ENCODE data around the gene SPATA32.

Gene SPATA32

DNA sequence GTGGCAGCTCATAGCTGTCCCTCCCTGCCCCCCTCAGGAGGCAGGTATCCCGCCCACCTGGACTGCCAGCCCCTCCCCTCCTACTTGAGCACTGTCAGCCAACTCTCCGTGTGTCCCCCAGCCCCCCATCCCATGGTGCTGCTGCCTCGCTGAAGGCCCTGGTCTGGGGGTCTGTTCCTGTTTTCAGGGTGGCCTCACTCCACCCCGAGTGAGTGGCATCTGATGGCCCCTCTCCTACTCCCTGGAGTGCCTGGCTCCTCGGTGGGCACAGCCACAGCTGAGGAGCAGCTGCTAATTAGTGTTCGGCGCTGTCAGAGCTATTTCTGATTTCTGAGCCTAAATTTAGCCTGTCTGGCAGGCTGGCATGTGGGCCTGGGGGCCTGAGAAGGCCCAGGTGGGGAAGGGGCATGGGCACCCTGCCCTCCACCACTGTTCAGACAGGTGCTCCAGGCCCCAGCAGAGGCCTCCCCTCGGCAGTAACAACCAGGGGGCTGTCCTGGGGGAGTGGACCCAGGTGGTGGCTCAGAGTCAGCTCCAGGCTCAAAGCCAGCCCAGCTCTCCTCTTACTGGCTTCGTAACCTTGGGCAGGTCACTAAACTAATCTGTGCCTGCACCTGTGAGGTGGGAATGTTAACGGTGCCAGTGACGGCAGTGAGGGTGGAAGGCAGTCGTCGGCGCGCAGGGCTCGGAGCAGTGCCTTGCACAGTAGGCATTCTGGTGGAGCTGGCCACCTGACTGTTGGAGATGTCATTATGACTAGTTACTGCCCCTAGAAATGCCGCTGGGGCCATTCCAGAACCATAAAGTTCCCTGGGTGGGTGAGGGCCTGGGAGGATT is 33.8 kb downstream of the SPATA32 start:
- no peak for DNase-seq

DNA sequence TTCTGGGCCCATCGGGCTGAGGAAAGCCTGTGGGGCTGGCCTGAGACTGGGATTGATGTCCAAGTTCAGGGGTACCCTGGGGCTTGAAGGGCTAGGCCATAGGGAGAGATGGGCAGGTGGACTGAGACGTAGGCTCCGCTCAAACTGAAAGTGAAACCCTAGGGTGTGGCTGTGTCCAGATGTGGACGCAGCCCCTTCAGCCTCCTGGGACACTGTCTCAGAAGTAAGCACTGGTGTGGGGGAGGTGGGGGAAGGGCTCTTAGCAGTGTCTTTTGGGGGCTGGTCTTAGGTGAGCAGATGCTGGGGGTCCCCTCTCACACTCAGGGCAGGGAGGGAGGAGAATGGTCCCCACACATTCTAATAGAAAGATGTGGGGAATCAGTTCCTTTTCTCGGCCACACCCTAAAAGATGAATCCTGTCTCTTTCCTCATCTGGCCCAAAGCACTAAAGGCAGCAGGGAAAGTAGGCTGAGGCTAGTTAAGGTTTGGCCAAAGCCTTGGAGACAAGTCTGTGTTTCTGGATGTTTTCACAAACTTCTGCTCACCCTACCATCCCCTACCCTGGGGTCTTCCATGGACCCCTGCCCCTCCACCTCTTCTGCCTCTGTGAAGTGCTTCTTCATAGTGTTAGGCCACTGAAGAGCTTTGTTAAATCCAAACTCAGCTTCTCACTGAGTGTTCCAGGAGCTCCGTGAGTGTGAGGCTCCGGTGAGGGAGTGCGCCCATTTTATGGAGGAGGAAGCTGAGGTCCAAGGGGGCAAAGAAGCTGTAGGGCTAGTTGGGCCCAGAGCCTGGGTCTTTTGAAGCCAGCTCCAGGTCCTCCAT is 34.6 kb downstream of the SPATA32 start:
- no peak for DNase-seq

DNA sequence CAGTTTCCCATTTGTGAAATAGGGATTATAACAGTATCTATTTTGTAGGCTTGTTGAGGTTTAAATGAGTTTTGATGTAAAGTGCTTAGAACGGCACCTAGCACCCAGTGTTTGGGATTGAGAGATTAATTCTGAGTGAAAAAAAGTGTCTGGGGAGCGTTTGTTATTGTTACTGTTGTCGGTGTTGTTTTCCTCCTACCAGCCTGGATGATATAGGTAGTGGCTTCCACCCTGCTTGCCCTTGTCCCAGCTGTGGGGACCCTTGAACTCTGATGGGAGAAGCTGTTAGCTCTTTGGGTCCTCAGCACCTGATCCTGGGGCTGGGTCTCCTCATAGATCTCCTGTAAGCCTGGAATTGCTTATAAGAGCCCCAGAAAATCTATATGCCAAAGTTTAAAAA is 35.3 kb downstream of the SPATA32 start:
- DNase-seq, result no peak

DNA sequence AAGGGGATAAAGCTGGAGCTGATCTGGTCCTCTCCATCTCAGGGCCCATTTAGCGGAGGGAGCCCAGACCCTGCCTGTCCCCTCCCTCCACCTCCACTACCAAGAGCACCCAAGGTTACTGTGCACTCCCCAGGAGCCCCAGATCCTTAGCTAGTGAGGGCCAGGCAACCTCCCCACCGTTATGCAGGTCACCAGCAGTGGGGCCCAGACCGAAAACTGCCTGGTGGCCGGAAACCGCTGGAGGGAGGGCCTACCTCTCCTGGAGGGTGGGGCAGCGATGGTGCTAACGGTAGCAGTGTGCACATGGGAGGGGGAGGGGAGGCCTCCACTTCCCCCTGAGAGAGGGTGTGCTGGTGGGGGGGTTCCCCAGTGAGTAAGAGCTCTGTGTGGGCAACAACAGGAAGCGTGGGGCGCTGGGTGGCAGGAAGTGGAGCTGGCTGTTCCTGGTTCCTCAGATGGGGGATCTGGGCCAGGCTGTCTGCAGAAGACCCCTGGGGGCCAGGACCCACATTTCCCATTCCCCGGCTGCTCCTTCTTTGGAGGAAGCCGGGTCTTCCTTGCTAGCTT is 35.8 kb downstream of the SPATA32 start:
- DNase-seq, result no peak

DNA sequence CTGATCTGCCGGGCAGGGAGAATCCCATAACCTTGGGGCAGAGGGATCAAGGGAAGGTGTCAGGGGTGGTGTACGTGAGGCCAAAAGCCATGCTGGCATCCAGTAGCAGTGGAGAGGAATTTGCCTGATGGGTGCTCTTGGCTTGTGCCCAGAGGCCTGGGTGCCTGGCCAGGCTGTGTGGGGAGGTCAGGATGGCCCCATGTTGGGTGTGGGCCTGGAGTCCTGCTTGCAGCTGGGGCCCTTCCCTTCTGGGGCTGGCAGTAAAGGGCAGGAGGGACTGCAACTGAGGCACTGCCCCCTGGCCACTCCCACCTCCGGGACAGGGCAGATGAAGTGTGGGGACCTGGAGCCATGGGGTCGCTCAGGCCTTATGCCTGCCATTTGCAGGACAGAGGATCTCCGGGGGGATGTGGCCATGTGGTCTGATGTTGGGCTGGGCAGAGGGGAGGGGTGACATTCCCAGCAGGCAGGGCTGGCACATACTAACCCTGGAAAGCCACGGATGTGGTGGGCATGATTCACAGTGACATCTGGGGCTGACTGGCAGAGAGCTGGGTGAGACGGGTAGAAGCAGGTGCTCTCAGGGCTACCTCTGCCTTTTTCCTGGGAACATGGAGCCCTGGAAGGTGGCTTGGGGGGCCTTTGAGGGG is 36.7 kb downstream of the SPATA32 start:
- no peak for DNase-seq

DNA sequence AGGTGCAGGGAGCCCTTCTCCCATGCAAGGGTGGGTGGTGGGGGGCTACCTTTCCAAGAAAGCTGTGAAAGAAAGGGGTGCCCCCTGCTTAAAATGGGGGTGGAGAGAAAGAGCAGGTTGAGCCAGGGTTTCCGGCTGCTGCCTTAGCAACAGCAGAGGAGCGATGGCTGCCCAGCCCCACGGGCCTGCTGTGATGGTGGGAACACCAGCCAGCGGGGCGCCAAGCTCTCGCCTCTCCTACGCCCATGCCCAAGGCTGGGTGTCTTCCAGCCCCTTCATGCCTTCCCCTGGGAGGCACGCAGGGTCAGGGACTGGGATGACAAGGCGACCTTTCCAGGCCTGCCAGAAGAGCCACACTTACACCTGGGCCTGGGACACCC is 37.2 kb downstream of the SPATA32 start:
- no peak for DNase-seq

DNA sequence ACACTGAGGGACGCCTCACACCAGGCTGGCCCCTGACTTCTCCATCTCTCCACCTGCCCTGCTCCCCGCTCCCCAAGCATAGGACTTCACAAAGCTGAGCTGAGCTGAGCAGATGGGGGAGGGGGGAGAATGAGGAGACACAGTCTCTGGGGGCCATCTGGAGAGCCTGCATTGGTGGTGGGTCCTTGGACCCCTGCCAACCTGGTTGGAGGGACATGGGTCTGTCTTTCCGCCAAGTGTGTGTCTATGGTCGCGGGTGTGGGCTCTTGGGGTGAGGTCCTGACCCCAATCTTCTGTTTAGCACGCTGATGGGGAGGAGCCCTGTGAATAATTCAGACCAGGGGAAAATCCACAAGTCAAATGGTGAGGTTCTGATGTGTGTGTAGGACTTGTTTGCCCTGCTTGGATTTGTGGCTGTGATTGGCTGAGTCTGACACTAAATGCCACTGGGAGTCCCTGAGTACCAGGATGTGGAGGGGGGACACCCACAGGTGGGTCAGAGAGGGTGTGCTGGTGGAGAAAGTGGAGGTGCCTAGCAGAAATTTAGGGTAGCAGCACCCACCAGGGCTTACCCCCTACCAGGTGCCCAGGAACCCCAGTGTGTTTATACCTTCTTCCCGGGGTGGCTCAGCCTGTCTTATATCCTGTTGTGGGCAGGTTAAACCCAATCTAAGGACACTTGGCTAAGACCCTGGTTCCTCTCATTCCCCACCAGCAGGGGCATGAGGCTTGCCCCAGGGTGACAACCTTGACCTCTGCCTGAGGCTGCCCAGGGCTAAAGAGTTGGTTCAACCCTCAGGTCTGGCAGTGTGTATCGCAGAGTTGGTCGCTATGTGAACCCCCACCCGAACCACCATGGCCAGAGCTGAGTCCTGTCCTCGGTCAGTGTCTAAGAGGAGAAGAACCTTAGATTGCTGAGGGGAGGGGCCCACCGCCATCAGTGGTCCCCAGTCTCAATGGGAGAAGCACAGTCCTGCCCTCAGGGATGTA is 38.1 kb downstream of the SPATA32 start:
- no peak for DNase-seq

DNA sequence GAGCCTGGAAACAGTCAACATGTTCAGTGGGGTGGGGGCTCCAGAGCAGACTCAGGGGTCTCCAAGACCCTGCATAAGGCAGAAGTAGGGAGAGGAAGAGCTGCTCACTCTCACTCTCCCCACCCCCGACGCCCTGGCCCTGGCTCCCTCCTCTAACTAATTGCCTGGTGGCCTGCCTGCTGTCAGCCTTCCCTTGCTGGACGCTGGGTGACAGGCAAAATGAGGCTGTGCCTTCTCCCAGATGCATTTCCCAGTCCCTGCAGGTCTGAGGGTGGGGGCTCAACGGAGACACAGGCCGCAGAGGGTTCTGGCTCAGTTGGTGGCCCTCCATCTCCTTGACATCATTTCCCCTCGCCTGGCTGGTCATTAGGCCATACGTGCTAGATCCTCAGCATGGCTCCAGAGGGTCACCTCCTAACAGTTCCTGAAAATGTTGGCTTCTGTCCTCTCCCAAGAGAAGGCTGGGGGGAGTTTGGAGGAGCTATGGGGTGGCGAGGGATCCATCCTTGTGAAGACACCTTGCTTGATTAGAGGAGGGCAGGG is 38.8 kb downstream of the SPATA32 start:
- no peak for DNase-seq

DNA sequence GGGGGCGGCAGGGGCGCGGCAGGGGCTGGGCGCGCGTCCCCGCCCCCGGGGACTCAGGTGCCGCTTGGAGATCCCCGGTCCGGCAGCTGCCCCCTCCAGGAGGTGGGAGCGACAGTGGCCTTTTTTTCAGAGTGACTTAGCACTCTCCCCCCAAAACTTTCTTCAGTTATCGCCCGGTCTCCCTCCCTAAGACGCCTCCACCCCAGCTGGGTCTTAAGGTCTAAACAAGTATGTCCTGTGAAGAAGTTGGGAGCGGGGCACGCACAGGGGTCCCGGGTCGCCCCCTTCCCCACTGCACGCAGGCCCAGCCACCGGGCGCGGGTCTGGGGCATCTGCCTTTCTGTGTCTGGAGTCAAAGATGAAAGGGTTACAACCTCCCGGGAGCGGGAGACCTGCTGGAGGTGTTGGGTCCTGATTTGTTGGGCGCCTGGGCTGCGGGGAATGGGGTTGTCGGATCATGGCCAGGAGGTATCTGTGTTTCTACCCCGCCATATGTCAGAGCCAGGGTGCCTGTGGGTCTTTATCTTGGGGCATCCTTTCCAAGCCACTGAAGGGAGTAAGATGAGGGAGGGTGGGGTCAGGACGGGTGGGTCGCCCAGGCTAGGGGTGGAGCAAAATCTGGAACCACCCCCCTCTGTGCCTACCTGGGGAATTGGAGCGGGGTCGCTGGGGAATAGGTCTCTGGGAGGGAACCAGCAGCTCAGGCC is 39.5 kb downstream of the SPATA32 start:
- no peak for DNase-seq

DNA sequence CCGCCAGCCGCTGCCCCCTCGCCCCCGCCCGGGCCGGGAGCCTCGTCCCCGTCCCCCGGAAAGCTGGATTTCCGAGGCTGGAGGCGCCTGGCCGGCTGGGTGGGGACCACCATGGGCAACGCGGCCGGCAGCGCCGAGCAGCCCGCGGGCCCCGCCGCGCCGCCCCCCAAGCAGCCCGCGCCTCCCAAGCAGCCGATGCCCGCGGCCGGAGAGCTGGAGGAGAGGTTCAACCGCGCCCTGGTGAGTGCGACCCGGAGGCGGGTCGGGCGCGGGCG is 39.9 kb downstream of the SPATA32 start:
- no peak for DNase-seq

DNA sequence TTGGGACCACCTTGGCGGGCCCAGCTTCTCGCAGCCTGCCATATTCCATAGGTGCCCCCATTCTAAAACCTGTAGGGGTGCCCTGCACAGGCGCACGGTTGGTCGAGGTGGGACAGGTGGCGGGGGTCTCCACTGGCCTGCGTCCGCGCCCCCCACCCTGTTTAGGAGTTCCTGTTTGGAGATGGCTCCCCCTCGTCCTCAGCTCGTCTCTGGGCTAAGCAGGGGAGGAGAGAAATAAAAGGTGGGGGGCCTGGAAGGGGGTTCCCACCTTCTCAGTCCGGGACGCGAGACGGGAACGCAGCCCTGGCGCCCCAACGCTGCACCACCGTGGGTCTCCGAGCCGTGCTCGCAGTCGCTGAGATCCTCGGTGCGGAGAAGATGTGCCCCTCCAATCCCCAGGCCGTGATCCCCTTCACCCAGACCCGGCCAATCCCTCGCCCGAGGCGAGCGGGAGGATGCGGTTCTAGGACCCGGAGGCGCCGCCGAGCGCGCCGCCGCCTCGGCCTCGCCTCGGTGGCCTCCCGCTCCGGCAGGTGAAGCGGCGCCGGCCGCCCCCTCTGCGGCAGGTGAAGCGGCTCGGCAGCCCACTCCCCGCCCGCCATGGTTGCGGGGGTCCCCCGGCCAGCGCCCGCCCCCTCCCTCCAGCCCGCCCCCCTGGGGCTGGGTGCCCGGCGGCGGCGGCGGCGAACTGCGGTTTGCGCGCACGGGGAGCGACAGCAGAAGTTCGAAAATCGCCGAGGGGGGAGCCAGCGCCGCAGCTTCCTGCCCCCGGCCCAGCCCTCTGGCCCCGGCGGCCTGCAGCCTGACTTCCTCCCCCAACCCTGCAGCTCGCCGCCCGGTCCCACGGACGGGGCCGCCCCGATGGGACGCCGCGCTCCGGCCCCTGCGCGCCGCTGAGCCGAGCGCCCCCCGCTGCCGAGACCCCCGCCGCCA is 40.5 kb downstream of the SPATA32 start, which contains the start of gene FMNL1:
Gene FMNL1, plus strand, starts transcription at position 805 of the 933 bp plus-strand sequence. CDS start 240 bp downstream, outside the sequence.
- DNase-seq, result no peak

DNA sequence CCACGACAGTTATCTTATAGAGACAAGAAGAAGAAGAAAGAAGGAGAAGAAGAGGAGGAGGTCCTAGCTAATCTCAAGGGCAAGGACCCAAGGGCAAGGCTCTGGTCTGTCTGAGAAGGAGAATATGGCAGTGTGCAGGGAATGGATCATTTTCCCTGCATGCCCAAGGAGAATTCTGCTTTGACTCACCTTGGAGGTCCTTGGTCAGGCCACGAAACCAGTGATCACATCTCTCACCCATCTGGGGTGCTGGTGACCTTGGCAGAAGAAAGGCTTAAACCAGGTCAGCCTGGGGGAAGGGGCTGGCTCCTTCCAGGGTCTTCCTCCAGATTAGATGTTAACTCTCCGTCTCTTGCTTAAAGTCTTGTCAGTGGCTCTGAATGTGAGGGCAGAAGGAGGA is 41.8 kb downstream of the SPATA32 start:
- DNase-seq, result no peak

DNA sequence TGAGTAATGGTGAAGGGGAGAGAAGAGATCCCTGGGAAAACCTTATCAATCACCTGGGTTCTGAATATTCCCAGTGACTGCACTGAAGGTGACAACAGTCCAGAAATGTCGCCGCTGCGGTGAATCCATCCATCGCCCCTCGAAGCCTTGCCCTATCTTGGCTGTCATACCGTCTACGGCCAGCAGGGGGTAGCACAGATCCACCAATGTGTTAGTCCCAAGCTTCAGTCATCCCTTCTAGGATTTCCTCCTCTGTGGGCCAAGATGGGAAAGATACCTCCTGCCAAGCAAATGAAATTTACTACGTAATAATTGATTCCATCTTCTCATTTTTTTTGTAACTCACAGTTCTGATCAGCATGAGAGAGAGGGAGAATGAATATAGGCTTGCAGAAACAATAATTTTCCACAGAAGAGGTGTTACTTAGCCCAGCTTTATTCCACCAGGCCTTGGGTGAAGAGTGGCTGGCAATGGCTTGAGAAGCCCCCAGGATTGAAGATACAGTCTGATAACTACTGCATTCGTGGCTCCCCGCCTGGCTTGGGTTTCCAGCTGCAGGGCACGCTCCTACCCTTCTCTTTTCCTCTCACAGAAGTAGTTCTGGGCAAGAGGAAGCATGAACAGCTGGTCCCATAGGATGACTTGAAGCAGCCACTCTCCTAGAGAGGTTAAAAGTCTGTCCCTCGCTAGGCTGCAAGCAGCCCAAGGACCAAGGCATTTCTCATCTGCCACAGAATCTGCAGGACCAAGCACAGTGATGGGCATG is 42.8 kb downstream of the SPATA32 start:
- peak; percentile 48 for DNase-seq

All from COR-L47 (cell line).